H1 (cell line): ENCODE measurements around the gene ABCA13. TPM values are rescaled to one million over a fixed set of nuclear protein-coding genes. Genes with fewer than 3 reads are reported as not detected.

ENCODE experiments used
- CTCF ChIA-PET: fragments of 300-600 bp; sonication (Branson Sonifier 250); formaldehyde crosslinking; loops from one replicate; lab custom pipeline; 2021; ENCODE audit not compliant: partially characterized antibody; lab: Charles Lee
- POLR2A ChIA-PET: fragments of 300-600 bp; sonication (Branson Sonifier 250); formaldehyde crosslinking; loops from one replicate; lab custom pipeline; 2021; ENCODE audit warnings: inconsistent platforms; ENCODE audit not compliant: partially characterized antibody; lab: Charles Lee
- DNase-seq, 2 experiments: peaks; one replicate each; pipeline versions ENCODE4 v3.0.0 to v3.0.0-alpha.2; 2010 to 2022; ENCODE audit warnings: low spot score in 2 of 2, low read depth in 1 of 2, mixed read lengths in 1 of 2
- FAIRE-seq: peaks from 2 replicates; lab custom pipeline; 2011; peaks lifted over from hg19 to GRCh38; lab: Jason Lieb, UNC
- H2AFZ ChIP-seq: 2 replicates; pipeline ENCODE4 v1.8.1; 2012; ENCODE audit warnings: low read length, inconsistent platforms
- H2AK5ac ChIP-seq: 2 replicates; pipeline ENCODE4 v1.6.1; 2013; ENCODE audit warnings: low read depth, low read length
- H2BK120ac ChIP-seq: replicated peaks from 2 replicates; pipeline ENCODE3; 2013; ENCODE audit warnings: low read depth, low read length, inconsistent platforms
- H2BK12ac ChIP-seq: 2 replicates; pipeline ENCODE4 v1.6.1; 2013; ENCODE audit warnings: low read depth, low read length
- H2BK15ac ChIP-seq: 2 replicates; pipeline ENCODE4 v1.6.1; 2013; ENCODE audit warnings: low read length
- H2BK20ac ChIP-seq: 2 replicates; pipeline ENCODE4 v1.6.1; 2013; ENCODE audit warnings: low read length
- H2BK5ac ChIP-seq: 2 replicates; pipeline ENCODE4 v1.6.1; 2013; ENCODE audit warnings: low read depth, low read length
- H3K14ac ChIP-seq: 2 replicates; pipeline ENCODE4 v1.6.1; 2013; ENCODE audit warnings: inconsistent platforms; ENCODE audit not compliant: insufficient read length
- H3K18ac ChIP-seq: 2 replicates; pipeline ENCODE4 v1.6.1; 2013; ENCODE audit warnings: low read length; ENCODE audit errors: extremely low read depth
- H3K23ac ChIP-seq: 2 replicates; pipeline ENCODE4 v1.6.1; 2013; ENCODE audit warnings: inconsistent platforms; ENCODE audit not compliant: insufficient read length
- H3K23me2 ChIP-seq: 2 replicates; pipeline ENCODE4 v1.6.1; 2013; ENCODE audit warnings: low read depth, low read length
- H3K27ac ChIP-seq: 2 replicates; pipeline ENCODE4 v1.6.1; 2011; ENCODE audit warnings: low read depth, low read length, inconsistent platforms
- H3K27me3 ChIP-seq, 4 experiments: replicated peaks in 1 of 4; 1 replicate in 1 of 4; 2 replicates in 3 of 4; pipeline versions ENCODE4 v1.6.1 to v1.8.1; 2011 to 2013; ENCODE audit warnings: low read length in 3 of 4, mild to moderate bottlenecking in 3 of 4, inconsistent platforms in 2 of 4, mixed read lengths in 2 of 4, moderate library complexity in 1 of 4; ENCODE audit not compliant: control insufficient read depth in 3 of 4, insufficient read depth in 3 of 4; ENCODE audit errors: extremely low read depth in 1 of 4
- H3K36me3 ChIP-seq, 4 experiments: 2 replicates each; pipeline versions ENCODE4 v1.6.1 to v1.8.1; 2011 to 2013; ENCODE audit warnings: mild to moderate bottlenecking in 4 of 4, low read length in 3 of 4, moderate library complexity in 2 of 4, control low read depth in 1 of 4, inconsistent platforms in 1 of 4; ENCODE audit not compliant: insufficient read depth in 4 of 4, control insufficient read depth in 2 of 4
- H3K4ac ChIP-seq: replicated peaks from 2 replicates; pipeline ENCODE3; 2013; ENCODE audit warnings: low read length, low read depth, mixed read lengths, inconsistent platforms; ENCODE audit not compliant: insufficient read length
- H3K4me1 ChIP-seq, 4 experiments: replicated peaks in 1 of 4; 1 replicate in 1 of 4; 2 replicates in 3 of 4; pipeline versions ENCODE4 v1.6.1 to v1.8.1; 2011 to 2013; ENCODE audit warnings: low read length in 3 of 4, inconsistent platforms in 2 of 4, mixed read lengths in 1 of 4; ENCODE audit not compliant: insufficient read depth in 4 of 4, control insufficient read depth in 3 of 4
- H3K4me2 ChIP-seq, 2 experiments: 2 replicates each; pipeline versions ENCODE4 v1.6.1 to v1.8.1; 2011 to 2013; ENCODE audit warnings: low read depth in 2 of 2, low read length in 2 of 2, control low read depth in 1 of 2, inconsistent platforms in 1 of 2, mild to moderate bottlenecking in 1 of 2; ENCODE audit not compliant: insufficient read depth in 1 of 2
- H3K4me3 ChIP-seq, 4 experiments: fragments of 200-600, 300-600 bp in 1 of 4; sonication (generic), shearing (Covaris generic), sonication (Bioruptor Twin) in 1 of 4; 2 replicates each; pipeline versions ENCODE4 v1.5.1 to v1.8.1; 2011 to 2016; ENCODE audit warnings: low read length in 4 of 4, low read depth in 3 of 4, control low read depth in 2 of 4, inconsistent platforms in 2 of 4, mild to moderate bottlenecking in 2 of 4, mixed read lengths in 1 of 4, moderate library complexity in 1 of 4; ENCODE audit not compliant: insufficient read depth in 2 of 4; ENCODE audit errors: extremely low read depth in 1 of 4
- H3K56ac ChIP-seq: replicated peaks from 2 replicates; pipeline ENCODE3; 2013; ENCODE audit warnings: low read depth, mild to moderate bottlenecking, mixed read lengths, low read length, inconsistent platforms; ENCODE audit not compliant: insufficient read length
- H3K79me1 ChIP-seq: 2 replicates; pipeline ENCODE4 v1.6.1; 2013; ENCODE audit warnings: low read depth, low read length, control low read depth
- H3K79me2 ChIP-seq, 2 experiments: 2 replicates each; pipeline versions ENCODE4 v1.6.1 to v1.8.1; 2012 to 2013; ENCODE audit warnings: low read length in 2 of 2, mild to moderate bottlenecking in 2 of 2, inconsistent platforms in 1 of 2; ENCODE audit not compliant: insufficient read depth in 2 of 2, control insufficient read depth in 1 of 2
- H3K9ac ChIP-seq, 4 experiments: replicated peaks in 1 of 4; 1 replicate in 1 of 4; 2 replicates in 3 of 4; pipeline versions ENCODE4 v1.6.1 to v1.8.1; 2011 to 2013; ENCODE audit warnings: low read depth in 3 of 4, low read length in 3 of 4, control low read depth in 2 of 4, mild to moderate bottlenecking in 2 of 4, moderate library complexity in 2 of 4, inconsistent platforms in 1 of 4; ENCODE audit errors: extremely low read depth in 1 of 4
- H3K9me3 ChIP-seq, 2 experiments: 2 replicates each; pipeline versions ENCODE4 v1.6.1 to v1.8.1; 2012 to 2013; ENCODE audit warnings: mild to moderate bottlenecking in 2 of 2, moderate library complexity in 2 of 2, control low read depth in 1 of 2, inconsistent platforms in 1 of 2, low read depth in 1 of 2, low read length in 1 of 2, mixed read lengths in 1 of 2; ENCODE audit not compliant: insufficient read depth in 2 of 2
- H4K20me1 ChIP-seq, 2 experiments: replicated peaks in 1 of 2; 2 replicates each; pipeline versions ENCODE3 to v1.8.1; 2011 to 2013; ENCODE audit warnings: inconsistent platforms in 2 of 2, low read length in 2 of 2, mild to moderate bottlenecking in 1 of 2; ENCODE audit not compliant: insufficient read depth in 2 of 2, control insufficient read depth in 1 of 2
- H4K5ac ChIP-seq: 2 replicates; pipeline ENCODE4 v1.6.1; 2013; ENCODE audit warnings: low read length, low read depth, mixed read lengths, inconsistent platforms; ENCODE audit not compliant: insufficient read length
- H4K8ac ChIP-seq: 2 replicates; pipeline ENCODE4 v1.8.0; 2013; ENCODE audit warnings: mild to moderate bottlenecking, moderate library complexity, low read length, inconsistent platforms; ENCODE audit not compliant: insufficient read depth; ENCODE audit errors: extremely low read depth
- H4K91ac ChIP-seq: replicated peaks from 2 replicates; pipeline ENCODE3; 2013; ENCODE audit warnings: low read length, mixed read lengths, inconsistent platforms; ENCODE audit not compliant: insufficient read length
- ASH2L ChIP-seq: fragments of 200-600, 300-600 bp; sonication (generic); IDR thresholded peaks from one replicate; pipeline ENCODE4 v1.7.1; 2017; ENCODE audit warnings: low read length
- BACH1 ChIP-seq: IDR thresholded peaks from 2 replicates; pipeline ENCODE4 v1.6.1; 2012; ENCODE audit warnings: low read length, improper control_type of control experiment
- BCL11A ChIP-seq, 2 experiments: IDR thresholded peaks; one replicate each; pipeline ENCODE4 v1.6.1; 2011; ENCODE audit warnings: low read depth in 2 of 2, low read length in 2 of 2, mild to moderate bottlenecking in 2 of 2
- CBX8 ChIP-seq: fragments of 300-800, 300-1000 bp; sonication (generic); IDR thresholded peaks from 2 replicates; pipeline ENCODE4 v1.7.1; 2016; ENCODE audit warnings: low read depth, low read length, borderline replicate concordance
- EZH2 ChIP-seq: fragments of 200-600 bp; sonication (generic); IDR thresholded peaks from 2 replicates; pipeline ENCODE4 v1.7.1; 2012; ENCODE audit warnings: low read depth, mild to moderate bottlenecking, moderate library complexity, low read length, inconsistent platforms; ENCODE audit not compliant: severe bottlenecking
- FOSL1 ChIP-seq: IDR thresholded peaks from 2 replicates; pipeline ENCODE4 v1.6.1; 2011; ENCODE audit warnings: mild to moderate bottlenecking, low read depth, low read length, moderate library complexity; ENCODE audit not compliant: insufficient read depth
- JUN ChIP-seq: IDR thresholded peaks from 2 replicates; pipeline ENCODE4 v1.6.1; 2011; ENCODE audit warnings: low read depth, mild to moderate bottlenecking, improper control_type of control experiment, low read length
- KDM1A ChIP-seq: fragments of 200-600, 300-600 bp; sonication (generic); IDR thresholded peaks from 2 replicates; pipeline ENCODE4 v1.7.1; 2016; ENCODE audit warnings: mild to moderate bottlenecking, low read length, borderline replicate concordance
- POU5F1 ChIP-seq: IDR thresholded peaks from 2 replicates; pipeline ENCODE4 v1.6.1; 2011; ENCODE audit warnings: low read depth, mild to moderate bottlenecking, low read length, moderate library complexity
- RBBP5 ChIP-seq: IDR thresholded peaks from 2 replicates; pipeline ENCODE4 v1.7.1; 2012; ENCODE audit warnings: low read depth, mild to moderate bottlenecking, inconsistent platforms, low read length, moderate library complexity, borderline replicate concordance
- RNF2 ChIP-seq: fragments of 200-900, 300-1000 bp; sonication (generic); IDR thresholded peaks from 2 replicates; pipeline ENCODE4 v1.7.1; 2016; ENCODE audit warnings: borderline replicate concordance, low read depth, mild to moderate bottlenecking, antibody characterized with exemption, low read length; ENCODE audit not compliant: poor library complexity, severe bottlenecking; ENCODE audit errors: missing control alignments
- SIN3A ChIP-seq, 2 experiments: IDR thresholded peaks in 1 of 2; conservative IDR thresholded peaks in 1 of 2; 2 replicates each; pipeline ENCODE4 v1.6.1; 2011 to 2012; ENCODE audit warnings: low read length in 2 of 2, improper control_type of control experiment in 1 of 2, low read depth in 1 of 2, mild to moderate bottlenecking in 1 of 2
- SRF ChIP-seq: IDR thresholded peaks from 2 replicates; pipeline ENCODE4 v1.6.1; 2011; ENCODE audit warnings: mild to moderate bottlenecking, low read depth, low read length, moderate library complexity
- TEAD4 ChIP-seq: IDR thresholded peaks from 2 replicates; pipeline ENCODE4 v1.6.1; 2012; ENCODE audit warnings: low read depth, low read length, inconsistent platforms, mixed read lengths
- WGBS, 2 experiments: shearing (Covaris generic) in 1 of 2; methylation state at CpG; one replicate each; pipeline versions ENCODE4 v1.1.6 to v1.1.7; 2013 to 2015; ENCODE audit warnings: low lambda C conversion rate in 2 of 2, mixed read lengths in 2 of 2, inconsistent platforms in 1 of 2, low coverage in 1 of 2, missing lambda C conversion rate in 1 of 2; ENCODE audit not compliant: insufficient replicate concordance in 2 of 2, insufficient coverage in 1 of 2, insufficient read length in 1 of 2; ENCODE audit errors: extremely low coverage in 1 of 2, missing lambda C conversion rate in 1 of 2; 5-methylcytosine and 5-hydroxymethylcytosine counted together
- polyA plus RNA-seq, 7 experiments: library from polyadenylated mRNA; depleted of rRNA in 3 of 7; stranded (reverse) in 5 of 7; unstranded in 2 of 7; fragments of >200 nt in 5 of 7; fragments of 200-250 nt in 2 of 7; gene quantifications; 1 replicate in 5 of 7; 2 replicates in 1 of 7; 4 replicates in 1 of 7; pipeline versions ENCODE4 v1.2.1 to v1.2.3, GENCODE V29; 2011 to 2013; ENCODE audit warnings: missing spikeins in 2 of 7, mixed read lengths in 2 of 7
- total RNA-seq: library from RNA; stranded (reverse); fragmentation: NEBNext Ultra II Directional; extraction: Animal tissue kit (Norgen Biotek cat#: 25700); gene quantifications from 2 replicates; pipeline ENCODE4 v1.2.1, GENCODE V29; 2021

The ABCA13 gene
- total and polyA plus RNA-seq, 2 of the 8 experiments (the other 6 are each of a cell fraction or from before 2014, with no cell fraction given) = 0.07 to 0.09 TPM

DNA sequence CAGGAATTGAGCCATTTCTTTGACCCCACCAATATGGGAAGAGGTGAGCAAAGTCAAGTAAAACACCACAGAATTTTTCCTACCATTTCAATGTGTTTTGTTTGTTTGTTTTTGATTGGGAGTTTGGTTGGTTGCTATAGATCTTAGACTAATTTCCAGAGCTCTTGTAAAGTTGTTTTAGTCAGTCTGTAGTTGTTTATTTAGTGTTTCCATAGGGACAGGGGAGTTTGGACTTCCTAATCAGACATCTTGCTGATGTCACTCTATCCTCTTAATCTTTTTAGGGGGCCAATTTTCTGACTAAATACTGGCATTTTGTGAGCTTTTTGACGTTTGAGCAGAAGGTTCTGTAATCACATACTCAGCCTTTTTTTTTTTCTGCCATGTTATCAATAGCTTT lies 266.9 kb downstream of the ABCA13 start:
- peaks cover 0 to 8% of the 10 kb centered on the region in 2 experiments; a peak in 1 of 4 replicates for H3K9me3 ChIP-seq
- H3K4me1 ChIP-seq = no peaks in the 10 kb centered on the region
- H4K8ac ChIP-seq = no peak overlapping the region
- H3K56ac ChIP-seq = no peak overlapping the region
- no peak overlapping the region for H4K5ac ChIP-seq
- H2AK5ac ChIP-seq = no peak overlapping the region
- no peaks in the 10 kb centered on the region for H3K27me3 ChIP-seq
- no peaks in the 10 kb centered on the region for H3K79me2 ChIP-seq
- H3K23me2 ChIP-seq = no peaks in the 10 kb centered on the region
- H3K4ac ChIP-seq = no peak overlapping the region
- no peak overlapping the region for H3K27ac ChIP-seq
- H3K36me3 ChIP-seq = peaks cover 0 to 2% (median 0%) of the 10 kb centered on the region in 4 experiments; a peak in 2 of 8 replicates
- H3K9ac ChIP-seq = no peak overlapping the region
- H4K91ac ChIP-seq = no peak overlapping the region
- no peak overlapping the region for H2BK15ac ChIP-seq
- H3K14ac ChIP-seq = no peak overlapping the region
- H3K4me2 ChIP-seq = no peak overlapping the region
- no peak overlapping the region for H2BK12ac ChIP-seq
- no peak overlapping the region for H3K18ac ChIP-seq
- no peak overlapping the region for H2BK20ac ChIP-seq
- DNase-seq = no peak
- WGBS, 2 experiments = 80% methylated on average over 1 of the region's 1 CpG; no CpG with 5 or more reads in 1 of the 2 experiments
- FAIRE-seq = no peak
- H4K20me1 ChIP-seq = no peaks in the 10 kb centered on the region
- POLR2A ChIA-PET = interaction anchor here (1.2 kb wide), 1 partner anchor 205 kb away, joined by 3 read pairs; no protein-coding TSS in a partner anchor
- H3K79me1 ChIP-seq = no peaks in the 10 kb centered on the region
- H3K23ac ChIP-seq = no peak overlapping the region
- H2BK5ac ChIP-seq = no peak overlapping the region
- CTCF ChIA-PET = interaction anchor here (0.7 kb wide), 1 partner anchor 1197 kb away, joined by 4 read pairs; no protein-coding TSS in a partner anchor
- no peak overlapping the region for H2AFZ ChIP-seq
- H3K4me3 ChIP-seq = no peak overlapping the region
- H2BK120ac ChIP-seq = no peak overlapping the region
- TF ChIP-seq RNF2 (no peak), ASH2L (no peak), BCL11A (IDR thresholded peaks at IDR 0.05; ENCODE audit: low read depth in 2 of 2, low read length in 2 of 2) (no peak), POU5F1 (no peak), TEAD4 (no peak), CBX8 (no peak), BACH1 (no peak), KDM1A (no peak), SIN3A (conservative IDR thresholded peaks at IDR 0.05 in 1 of 2, IDR thresholded peaks at IDR 0.05 in 1 of 2; ENCODE audit: low read depth in 1 of 2, low read length in 2 of 2) (no peak), RBBP5 (no peak), EZH2 (no peak), SRF (no peak), JUN (no peak), FOSL1 (no peak)
